A549 treated with Hydrocortisone at 1 μM for 4 hours (cell line): ENCODE data around the gene RPS17. TPM values are rescaled to one million over a fixed set of nuclear protein-coding genes. Genes with fewer than 3 reads are reported as not detected.

Experiments used
- total RNA-seq: library from RNA; stranded (reverse); fragments of 200-300 nt; extraction: Qiagen RNA extraction; gene quantifications from 5 replicates; pipeline ENCODE4 v1.2.3, GENCODE V29; 2022

The RPS17 gene
- total RNA-seq: 3,727 to 4,285 TPM (median 3,978 TPM) in 5 replicates

DNA sequence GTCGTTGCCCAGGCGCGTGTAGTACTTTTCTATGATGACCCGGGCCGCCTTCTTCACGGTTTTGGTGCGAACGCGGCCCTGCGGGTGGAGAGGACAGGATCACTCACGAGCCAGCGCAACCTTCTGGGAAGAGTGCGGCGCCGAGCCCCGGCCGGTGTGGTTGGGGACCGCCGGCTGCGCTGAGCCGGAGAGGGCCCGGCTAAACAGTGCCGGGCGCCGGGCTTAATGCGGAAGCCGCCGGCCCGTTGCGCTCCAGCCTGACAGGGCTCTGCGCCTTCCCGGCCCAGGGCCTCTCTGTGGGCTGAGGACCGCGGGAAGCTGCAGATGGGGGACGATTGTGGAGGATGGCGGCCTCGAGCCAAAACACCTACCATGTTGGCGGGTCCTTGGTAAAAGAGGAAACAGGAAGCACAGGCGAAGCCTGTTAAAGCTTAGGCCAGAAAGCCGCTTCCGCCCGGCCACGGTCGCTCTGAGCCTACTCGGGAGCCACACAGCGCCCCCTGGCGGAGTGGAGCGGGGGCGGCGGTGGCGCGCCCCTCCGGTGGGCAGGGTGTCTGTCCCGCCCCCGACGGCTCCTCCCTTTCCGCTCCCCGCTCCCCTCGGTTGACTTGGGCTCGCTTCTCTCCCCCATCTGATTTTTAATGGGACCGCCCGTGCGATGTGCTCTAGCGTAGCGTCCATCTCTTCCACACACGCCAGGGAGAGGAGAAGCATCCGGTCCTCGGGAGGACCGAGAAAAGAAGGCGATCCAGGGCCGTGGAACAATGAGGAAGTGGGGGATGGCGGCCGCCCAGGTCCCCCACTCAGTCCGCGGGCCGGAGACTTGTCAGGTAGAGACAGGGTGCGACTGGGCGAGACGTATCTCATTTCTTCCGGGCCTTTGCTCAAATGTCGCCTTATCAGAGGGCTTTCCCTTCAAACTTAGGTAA lies at the start of gene RPS17:
TSS of gene RPS17 (minus strand) at position 403 of the 929 bp plus-strand sequence. CDS start at position 374, 29 bp downstream.

Other genes starting within 250 kb of the RPS17 start
- gene GOLGA6L10, start 191.0 kb downstream of the RPS17 start, total RNA-seq: 0.37 to 0.71 TPM (median 0.44 TPM) in 5 replicates
- gene GOLGA6L9, start 110.6 kb downstream of the RPS17 start, total RNA-seq: 1.5 to 2.6 TPM (median 2.3 TPM) in 5 replicates
- 2.8 to 3.6 TPM (median 3.5 TPM) in 5 replicates for gene CPEB1, start 106.9 kb upstream of the RPS17 start, total RNA-seq
- 0.61 to 1.0 TPM (median 0.82 TPM) in 5 replicates for gene AP3B2, start 169.4 kb upstream of the RPS17 start, total RNA-seq